ENCODE data around the gene CYP2A6.

GRCh38 chr19:40836754-40837429 lies 13.4 kb downstream of the CYP2A6 start:
- TF ChIP-seq CTCF (conservative IDR thresholded peaks at IDR 0.05) (no peak), EZH2 (IDR thresholded peaks at IDR 0.05; ENCODE audit: low read depth) (no peak)

All from PC-9 (cell line).